Measurements from ENCODE around the gene DENND6B. TPM values are rescaled to one million over a fixed set of nuclear protein-coding genes. Genes with fewer than 3 reads are reported as not detected.
"Not testable (repeated sequence)": the region's sequence is repeated elsewhere in the genome, so short reads cannot be mapped to it uniquely, and the experiment has no call there.

The DENND6B gene
- total RNA-seq, 1 donor from 2014 or later, result 6.4 TPM

DNA sequence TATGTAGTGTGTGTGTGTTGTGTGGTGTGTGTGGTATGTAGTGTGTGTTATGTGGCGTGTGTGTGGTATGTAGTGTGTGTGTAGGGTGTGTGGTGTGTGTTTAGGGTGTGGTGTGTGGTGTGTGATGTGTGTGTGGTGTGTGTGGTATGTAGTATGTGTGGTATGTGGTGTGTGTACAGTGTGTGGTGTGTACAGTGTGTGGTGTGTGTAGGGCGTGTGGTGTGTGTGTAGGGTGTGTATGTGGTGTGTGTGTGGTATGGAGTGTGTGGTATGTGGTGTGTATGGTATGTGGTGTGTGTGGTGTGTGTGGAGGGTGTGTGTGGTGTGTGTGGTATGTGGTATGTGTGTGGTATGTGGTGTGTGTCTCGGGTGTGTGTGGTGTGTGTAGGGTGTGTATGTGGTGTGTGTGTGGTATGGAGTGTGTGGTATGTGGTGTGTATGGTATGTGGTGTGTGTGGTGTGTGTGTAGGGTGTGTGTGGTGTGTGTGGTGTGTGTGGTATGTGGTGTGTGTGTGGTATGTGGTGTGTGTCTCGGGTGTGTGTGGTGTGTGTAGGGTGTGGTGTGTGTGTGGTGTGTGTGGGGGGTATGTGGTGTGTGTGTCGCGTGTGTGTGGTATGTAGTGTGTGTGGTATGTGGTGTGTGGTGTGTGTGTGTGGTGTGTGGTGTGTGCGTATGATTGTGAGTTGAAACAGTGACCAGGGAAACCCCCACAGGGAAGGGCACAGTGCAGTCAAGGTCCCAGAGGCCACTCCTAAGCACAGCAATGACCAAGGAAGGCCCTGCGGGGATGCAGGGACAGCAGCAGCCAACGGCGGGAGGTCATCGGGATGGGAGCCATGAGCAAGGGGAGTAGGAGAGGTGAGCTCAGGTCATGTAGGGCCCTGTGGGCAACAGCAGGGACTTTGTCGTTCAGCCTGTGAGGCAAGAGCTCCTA lies 13.4 kb upstream of the DENND6B start:
- no peak for DNase-seq (ENCODE audit: extremely low read depth, low read depth, low spot score)

- DNase-seq (ENCODE audit: extremely low read depth, low read depth, low spot score), result no peak
These were observed 12.1 kb upstream of the DENND6B start for GRCh38 chr22:50338860-50339462.

GRCh38 chr22:50338042-50338573 lies 11.3 kb upstream of the DENND6B start:
- no peak for DNase-seq (ENCODE audit: extremely low read depth, low read depth, low spot score)

DNA sequence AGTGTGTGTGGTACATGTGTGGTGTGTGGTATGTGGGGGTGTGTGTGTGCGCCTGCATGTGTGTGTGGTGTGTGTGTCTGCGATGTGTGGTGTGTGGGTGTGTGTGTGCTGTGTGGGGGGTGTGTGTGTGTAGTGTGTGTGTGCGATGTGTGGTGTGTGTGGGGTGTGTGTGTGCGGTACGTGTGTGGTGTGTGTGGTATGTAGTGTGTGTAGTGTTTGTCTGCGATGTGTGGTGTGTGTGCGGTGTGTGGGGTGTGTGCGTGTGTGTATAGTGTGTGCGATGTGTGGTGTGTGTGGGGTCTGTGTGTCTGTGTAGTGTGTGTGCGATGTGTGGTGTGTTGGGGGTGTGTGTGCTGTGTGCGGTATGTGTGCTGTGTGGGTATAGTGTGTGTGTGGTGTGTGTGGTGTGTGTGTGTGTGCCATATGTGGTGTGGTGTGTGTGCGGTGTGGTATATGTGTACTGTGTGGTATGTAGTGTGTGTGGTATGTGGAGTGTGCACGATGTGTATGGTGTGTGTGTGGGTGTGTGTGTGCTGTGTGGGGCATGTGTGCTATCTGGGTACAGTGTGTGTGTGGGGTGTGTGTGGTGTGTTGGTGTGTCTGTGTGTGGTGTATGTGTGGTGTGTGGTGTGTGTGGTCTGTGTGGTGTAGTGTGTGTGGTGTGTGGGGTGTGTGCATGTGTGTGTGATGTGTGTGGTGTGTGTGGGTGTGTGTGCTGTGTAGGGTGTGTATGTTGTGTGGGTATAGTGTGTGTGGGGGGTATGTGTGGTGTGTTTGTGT lies 10.6 kb upstream of the DENND6B start:
- no peak for DNase-seq (ENCODE audit: extremely low read depth, low read depth, low spot score)

DNA sequence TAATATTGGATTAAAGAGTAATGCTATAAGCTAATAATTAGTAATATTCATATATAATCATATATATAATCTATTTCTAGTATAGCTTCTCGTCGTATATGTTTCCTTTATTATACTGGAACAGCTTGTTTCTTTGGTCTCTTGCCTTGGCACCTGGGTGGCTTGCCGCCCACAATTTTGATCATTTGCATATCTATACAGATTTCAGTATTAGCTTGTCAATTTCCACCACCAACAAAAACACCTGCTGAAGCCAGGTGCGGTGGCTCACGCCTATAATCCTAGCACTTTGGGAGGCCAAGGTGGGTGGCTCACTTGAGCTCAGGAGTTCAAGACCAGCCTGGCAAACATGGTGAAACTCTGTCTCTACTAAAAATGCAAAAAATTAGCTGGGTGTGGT lies 7.6 kb upstream of the DENND6B start:
- DNase-seq (ENCODE audit: extremely low read depth, low read depth, low spot score), result not testable (repeated sequence)

- DNase-seq (ENCODE audit: extremely low read depth, low read depth, low spot score), result no peak
These were observed 2.4 kb upstream of the DENND6B start for GRCh38 chr22:50329236-50329635.

GRCh38 chr22:50327711-50328019 lies 853 bp upstream of the DENND6B start:
- DNase-seq (ENCODE audit: extremely low read depth, low read depth, low spot score), result no peak

GRCh38 chr22:50326225-50326955 lies 422 bp downstream of the DENND6B start:
- no peak for DNase-seq (ENCODE audit: extremely low read depth, low read depth, low spot score)

- no peak for DNase-seq (ENCODE audit: extremely low read depth, low read depth, low spot score)
These were observed 1.2 kb downstream of the DENND6B start for GRCh38 chr22:50325444-50326224.

GRCh38 chr22:50323900-50324299 lies 2.9 kb downstream of the DENND6B start:
- DNase-seq (ENCODE audit: extremely low read depth, low read depth, low spot score), result no peak

GRCh38 chr22:50322382-50323104 lies 4.3 kb downstream of the DENND6B start:
- DNase-seq (ENCODE audit: extremely low read depth, low read depth, low spot score), result not testable (repeated sequence)

GRCh38 chr22:50320671-50321325 lies 6.0 kb downstream of the DENND6B start:
- no peak for DNase-seq (ENCODE audit: extremely low read depth, low read depth, low spot score)

DNA sequence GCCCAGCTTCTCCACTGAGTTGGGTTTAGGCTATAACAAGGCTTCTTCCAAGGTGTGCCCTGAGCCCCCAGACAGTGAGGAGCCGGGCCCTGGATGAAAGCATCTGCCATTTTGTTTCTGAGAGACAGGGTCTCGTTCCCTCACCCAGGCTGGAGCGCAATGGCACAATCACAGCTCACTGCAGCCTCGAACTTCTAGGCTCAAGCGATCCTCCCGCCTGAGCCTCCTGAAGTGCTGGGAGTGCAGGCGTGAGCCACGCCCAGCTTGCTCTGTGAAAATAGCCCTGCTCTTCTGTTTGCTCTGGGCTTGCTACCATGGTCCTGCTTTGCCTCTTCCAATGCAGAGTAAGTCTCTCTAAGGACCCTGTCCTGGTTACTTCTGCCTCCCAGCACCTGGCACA lies 6.7 kb downstream of the DENND6B start:
- no peak for DNase-seq (ENCODE audit: extremely low read depth, low read depth, low spot score)

DNA sequence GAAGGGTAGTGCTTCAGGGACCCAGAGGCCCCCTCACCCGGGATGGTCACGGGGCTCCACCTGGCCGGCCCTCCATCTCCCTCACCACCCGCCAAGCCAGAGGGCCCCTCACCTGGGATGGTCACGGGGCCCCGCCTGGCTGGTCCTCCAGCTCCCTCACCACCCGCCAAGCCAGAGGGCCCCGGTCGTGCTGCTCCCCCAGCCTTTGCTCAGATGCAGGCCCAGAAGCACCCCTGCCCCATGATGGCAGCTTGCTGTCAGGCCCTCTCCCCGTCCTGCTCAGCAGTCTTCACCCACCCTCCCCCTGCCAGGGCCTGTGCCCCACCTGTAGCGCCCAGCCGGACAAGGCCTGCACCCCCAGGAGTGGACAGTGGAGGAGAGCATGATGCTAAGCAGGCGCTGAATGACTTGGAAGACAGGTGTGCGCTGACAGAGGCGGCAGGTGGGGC lies 7.3 kb downstream of the DENND6B start:
- DNase-seq (ENCODE audit: extremely low read depth, low read depth, low spot score), result no peak

DNA sequence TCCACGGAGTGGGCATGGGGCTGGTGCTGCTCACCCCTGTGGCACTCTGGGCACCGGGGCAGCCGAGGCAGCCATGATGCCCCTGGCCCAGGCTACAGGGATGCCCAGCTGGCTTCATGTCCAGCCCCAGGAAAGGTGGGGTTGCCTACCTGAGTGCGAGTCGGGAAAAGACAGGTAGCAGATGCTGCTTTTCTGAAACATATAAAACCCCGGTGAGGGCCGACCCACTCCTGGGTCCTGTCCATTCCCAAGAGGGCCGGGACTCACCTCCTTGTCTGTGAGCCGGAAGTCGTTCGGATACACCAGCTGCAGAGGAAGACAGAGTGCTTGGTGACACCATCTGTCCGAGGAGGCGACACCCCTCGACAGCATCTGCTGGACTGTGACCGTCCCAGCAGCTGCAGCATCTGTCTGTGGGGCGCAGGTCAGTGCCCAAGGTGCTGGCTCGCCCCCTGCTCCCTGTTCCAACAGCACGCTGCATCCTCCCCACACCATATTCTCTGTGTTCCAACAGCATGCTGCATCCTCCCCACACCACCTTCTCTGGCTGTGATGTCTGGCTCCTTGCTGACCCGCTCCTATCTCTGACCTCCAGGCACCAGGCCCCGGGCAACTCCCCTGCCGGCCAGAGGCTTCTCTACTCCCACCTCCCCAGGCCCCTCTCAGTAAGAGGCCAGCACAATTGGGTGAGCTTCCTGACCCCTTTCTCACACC lies 8.0 kb downstream of the DENND6B start:
- DNase-seq (ENCODE audit: extremely low read depth, low read depth, low spot score), result no peak

GRCh38 chr22:50318356-50318697 lies 8.5 kb downstream of the DENND6B start:
- no peak for DNase-seq (ENCODE audit: extremely low read depth, low read depth, low spot score)

DNA sequence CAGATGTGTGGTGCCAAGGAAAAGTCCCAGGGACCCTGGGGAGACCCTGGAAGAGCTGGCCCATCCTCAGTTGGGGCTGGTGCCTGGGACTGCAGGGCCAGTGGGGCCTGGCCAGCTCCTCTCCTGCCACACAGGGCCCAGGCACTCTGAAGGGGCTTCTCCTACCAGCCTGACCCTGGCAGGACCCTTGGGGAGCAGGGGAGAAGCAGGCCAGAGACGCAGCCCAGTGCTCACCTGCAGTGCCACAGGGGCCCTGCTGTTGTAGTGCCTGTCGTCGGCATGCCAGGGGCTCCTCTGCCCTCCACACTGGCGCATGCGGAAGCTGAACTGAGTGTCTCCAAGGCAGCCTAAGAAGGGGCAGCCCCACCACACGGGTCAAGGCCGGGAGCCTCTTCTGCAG lies 9.1 kb downstream of the DENND6B start:
- no peak for DNase-seq (ENCODE audit: extremely low read depth, low read depth, low spot score)

- DNase-seq (ENCODE audit: extremely low read depth, low read depth, low spot score), result no peak
These were observed 9.6 kb downstream of the DENND6B start for GRCh38 chr22:50317178-50317577.
